GM18508 (cell line): Measurements from ENCODE around the gene ZNF785.
A peak's percentile ranks its signal among the peaks of the same experiment; 100 is the strongest.
"Not testable (repeated sequence)": the region's sequence is repeated elsewhere in the genome, so short reads cannot be mapped to it uniquely, and the experiment has no call there.

Experiments
- ATAC-seq: cut with Tn5 transposase; IDR thresholded peaks from one replicate; pipeline ENCODE4 v1.9.1; 2021; ENCODE audit warnings: moderate number of reproducible peaks; ENCODE audit not compliant: insufficient read depth, unreplicated experiment

Gene ZNF785

DNA sequence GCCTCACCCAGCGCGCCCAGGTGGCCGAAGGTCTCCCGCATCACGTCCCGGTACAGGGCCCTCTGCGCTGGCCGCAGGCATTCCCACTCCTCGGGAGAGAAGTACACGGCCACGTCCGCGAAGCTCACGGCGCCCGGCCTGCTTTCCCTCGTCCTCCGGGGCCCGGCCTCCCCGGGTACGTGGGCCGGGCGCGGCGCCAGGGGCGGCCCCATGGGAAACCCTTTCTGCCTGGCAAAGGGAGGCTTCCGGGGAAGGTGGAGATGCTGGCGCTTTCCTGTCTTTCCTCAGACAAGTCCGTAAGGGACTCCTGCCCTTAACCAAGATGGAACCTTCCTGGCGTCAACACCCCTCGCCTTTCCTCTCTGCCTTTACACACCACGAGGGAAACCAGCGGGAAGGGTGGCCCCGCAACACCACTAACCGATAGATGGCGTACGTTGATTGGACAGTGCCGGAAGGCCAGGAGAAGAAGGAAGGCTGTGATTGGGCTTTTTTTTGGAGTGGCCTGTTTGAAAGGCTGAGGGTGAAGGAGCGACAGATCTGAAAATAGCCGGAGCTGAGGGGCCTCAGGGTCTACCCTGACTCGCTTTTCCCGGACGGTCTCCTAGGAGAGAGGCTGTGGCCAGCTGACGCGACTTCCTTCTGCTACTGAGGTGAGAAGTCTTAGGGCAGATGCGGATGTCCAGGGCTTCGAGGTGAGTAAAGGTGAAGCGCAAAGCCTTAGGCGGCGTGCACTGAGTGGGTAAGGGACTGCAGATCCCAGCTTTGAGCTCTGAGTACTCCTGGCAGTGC lies at the start of gene ZNF785:
ZNF785 (minus strand) TSS at position 298 of the 792 bp plus-strand sequence; CDS start at position 212, 86 bp downstream.
- ATAC-seq: peak; percentile 79

DNA sequence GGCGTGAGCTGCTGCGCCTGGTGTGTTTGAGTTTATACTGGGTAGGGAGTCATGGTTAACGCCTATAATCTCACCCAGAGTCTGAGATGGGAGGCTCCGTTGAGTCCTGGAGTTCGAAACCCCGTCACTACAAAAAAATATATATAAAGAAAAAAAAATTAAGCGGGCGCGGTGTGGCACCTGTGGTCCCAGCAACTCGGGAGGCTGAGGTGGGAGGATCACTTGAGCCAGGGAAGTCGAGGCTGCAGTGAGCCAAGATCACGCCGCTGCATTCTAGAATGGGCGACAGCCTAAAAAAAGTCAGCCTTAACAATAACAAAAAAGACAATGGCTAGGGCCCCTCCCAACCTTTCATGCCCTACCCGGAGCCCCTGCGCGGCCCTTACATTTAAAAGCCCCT lies 48.0 kb upstream of the ZNF785 start:
- no peak for ATAC-seq

DNA sequence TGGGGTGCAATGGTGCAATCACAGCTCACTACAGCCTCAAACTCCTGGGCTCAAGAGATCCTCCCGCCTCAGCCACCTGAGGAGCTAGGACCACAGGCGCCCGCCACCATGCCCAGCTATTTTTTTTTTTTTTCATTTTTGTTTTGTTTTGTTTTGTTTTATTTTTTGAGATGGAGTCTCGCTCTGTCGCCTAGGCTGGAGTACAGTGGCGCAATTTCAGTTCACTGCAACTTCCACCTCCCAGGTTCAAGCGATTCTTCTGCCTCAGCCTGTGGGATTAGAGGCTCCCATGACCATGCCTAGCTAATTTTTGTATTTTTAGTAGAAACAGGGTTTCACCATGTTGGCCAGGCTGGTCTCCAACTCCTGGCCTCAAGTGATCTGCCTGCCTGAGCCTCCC lies 47.0 kb upstream of the ZNF785 start:
- ATAC-seq: not testable (repeated sequence)

DNA sequence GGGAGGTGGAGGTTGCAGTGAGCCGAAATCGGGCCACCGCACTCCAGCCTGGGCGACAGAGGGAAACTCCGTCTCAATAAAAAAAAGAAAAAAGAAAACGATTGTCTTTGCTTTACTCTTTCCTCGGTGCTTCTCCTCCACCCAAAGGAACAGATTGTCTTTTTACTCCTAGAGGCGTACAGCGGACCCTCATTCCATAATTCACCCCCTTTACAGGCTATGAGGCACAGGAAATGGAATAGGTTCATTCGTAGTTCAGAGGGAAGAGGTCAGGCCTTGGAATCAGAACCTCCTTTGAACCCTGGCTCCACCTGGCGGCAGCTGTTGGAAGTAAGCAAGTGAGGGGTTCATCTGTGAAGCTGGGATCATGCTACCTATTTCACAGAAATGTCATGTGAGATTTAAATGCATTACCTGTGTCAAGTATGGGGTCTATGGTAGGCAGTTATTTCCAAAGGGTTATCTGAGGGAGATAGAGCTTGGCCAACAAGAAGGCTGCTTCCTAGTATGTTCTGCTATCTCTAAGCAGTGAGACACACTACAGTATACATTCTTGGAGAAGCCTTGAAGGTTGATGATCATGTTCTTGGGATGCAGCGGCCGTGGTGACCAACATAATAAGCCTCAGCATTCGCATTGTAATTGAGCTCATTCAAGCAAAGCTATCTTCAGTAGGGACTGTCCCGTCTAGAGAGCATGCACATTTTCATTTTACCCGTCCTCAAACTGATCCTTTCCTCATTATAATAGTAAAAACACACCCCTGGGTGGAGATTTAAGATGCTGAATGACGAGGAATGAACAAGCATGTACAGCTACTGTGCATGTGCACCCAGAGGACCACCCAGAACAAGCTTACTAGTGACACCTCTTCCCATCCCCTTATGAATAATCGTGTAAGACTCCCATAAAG lies 43.4 kb upstream of the ZNF785 start:
- ATAC-seq: no peak

DNA sequence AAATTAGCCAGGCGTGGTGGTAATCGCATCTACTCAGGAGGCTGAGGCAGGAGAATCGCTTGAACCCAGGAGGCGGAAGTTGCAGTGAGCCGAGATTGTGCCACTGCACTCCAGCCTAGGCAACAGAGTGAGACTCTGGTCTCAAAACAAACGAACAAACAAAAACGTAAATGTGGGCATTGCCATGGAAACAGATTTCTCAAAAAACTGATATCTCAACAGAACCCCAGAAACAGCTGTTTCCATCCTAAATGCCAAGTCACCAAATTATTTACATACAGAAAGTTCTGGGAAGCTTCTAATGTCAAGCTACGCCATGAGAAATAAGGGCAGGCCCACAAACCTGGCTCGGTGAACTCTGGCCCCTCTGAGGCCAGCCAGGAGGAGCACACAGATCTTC lies 40.7 kb upstream of the ZNF785 start:
- no peak for ATAC-seq

DNA sequence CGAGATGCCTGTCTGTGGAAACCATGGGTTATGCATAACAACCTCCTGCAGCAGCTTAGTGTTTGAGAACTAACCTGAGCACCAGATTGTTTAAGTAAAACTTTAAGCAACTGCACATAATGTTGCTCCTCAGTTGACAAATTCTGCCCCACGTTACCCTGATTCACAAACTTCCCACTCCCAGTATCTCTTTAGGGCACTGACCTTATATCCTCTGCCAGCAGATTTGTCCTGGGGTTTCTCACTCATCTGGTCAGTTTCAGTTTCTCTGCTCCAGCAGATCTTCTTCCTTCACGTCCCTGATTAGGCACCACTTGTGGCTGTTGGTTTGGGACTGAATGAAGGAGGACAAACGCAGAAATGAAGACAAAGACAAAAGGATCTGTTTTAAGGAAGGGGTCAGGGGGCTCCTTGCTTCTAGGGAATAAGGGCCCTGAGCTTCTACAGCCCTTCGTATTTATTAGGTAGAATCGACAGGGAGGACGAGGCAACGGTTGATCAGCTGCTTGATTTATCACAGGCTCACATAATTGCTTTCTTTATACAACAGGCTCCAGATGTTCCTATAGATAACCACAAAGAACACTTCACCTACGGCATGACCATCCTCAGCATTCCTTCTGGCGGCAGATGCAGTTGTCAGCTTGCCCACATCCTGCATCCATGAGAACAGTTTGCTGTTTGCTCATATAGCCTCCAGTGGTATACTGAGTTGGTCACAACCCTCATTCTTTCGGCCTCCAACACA lies 38.2 kb upstream of the ZNF785 start:
- no peak for ATAC-seq

DNA sequence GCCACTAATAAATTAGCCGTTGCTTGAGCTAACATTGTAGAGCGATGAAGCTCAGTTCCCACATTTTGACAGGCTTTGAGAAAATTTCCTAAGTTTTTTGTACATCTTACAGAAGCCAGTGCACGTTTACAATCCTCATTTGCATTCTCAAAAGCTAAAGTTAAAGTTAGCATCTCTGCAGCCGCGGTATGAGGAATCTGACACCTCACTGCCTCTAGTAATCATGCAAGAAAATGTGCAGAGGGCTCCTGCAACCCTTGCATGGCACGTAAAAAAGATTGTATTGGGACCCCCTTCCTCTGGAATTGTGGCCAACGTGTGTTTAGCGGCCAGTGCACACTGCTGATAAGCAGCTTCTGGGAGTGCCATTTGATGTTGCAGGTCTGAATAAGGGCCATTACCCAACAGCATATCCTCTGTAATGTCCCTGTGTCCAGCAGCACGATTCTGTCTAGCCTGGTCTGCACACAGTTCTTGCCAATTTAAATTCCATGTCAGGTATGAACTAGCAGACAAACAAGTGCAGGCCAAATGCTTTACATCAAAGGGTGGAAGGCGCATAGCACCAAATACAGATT lies 37.0 kb upstream of the ZNF785 start:
- ATAC-seq: no peak

DNA sequence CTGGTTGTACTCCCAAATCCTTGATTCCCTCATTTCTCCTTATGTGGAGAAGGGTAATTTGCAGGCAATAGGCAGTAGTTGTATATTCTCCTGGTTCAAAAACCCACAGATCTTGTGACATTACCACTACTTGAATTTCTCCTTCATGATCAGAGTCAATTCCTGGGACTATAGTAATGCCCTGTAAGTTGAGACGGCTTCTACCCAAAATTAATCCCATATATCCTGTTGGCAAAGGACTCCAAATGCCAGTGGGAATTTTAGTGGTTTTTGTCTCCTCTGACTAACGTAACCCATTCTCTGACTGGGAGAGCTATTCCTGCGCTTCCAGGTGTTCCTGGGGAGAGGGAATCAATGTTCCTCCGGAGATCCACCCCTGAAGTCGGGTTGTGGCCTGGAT lies 36.3 kb upstream of the ZNF785 start:
- ATAC-seq: no peak

DNA sequence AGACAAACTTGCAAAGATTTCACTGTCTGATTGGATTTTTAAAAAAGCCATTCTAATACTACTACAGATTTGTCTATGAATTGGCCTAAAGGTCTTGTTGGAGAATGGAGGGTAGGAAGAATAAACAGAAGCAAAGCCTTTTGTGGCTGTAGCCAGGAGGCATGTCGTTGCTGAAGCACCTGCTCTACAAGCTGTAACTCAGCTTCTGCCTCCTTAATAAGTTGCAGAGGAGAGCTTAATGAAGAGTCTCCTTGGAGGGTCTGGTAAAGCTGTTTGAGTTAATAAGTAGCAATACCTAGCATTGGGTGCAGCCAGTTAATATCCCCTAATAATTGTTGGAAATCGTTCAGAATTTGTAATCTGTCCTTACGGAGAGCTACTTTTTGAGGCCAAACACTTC lies 34.7 kb upstream of the ZNF785 start:
- no peak for ATAC-seq

DNA sequence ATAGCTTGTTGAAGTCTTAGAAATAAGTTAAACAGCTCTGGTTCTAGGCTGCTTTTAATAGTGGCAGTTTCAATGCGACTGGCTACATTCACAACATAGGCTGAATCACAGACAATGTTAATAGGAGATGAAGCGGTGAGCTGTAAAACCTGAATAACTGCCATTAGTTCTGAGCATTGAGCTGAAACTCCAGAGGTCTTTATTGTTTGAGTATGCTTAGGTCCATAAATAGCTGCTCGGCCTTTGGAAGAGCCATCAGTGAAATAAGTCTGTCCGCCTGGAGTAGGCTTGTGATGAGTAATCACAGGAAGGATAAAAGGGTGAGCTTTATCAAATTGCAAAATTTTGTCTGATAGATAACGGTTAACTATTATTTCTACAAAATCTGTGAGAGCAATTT lies 34.1 kb upstream of the ZNF785 start:
- ATAC-seq: no peak

DNA sequence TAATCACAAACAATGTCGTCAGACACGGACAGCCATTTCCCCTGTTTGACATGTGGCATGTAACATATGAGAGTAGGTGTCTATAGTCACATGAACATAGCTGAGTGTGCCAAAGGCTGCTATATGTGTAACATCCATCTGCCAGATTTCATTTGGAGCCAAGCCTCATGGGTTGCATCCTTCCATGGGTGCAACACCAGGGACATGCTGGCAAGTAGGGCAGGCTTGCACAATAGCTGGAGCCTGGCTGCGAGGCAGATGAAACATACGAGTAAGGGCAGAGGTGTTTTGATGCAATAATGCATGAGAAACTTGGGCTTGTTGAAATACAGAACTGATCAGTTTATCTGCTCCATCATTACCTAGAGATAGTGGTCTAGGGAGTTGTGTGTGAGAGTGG lies 33.7 kb upstream of the ZNF785 start:
- ATAC-seq: no peak

DNA sequence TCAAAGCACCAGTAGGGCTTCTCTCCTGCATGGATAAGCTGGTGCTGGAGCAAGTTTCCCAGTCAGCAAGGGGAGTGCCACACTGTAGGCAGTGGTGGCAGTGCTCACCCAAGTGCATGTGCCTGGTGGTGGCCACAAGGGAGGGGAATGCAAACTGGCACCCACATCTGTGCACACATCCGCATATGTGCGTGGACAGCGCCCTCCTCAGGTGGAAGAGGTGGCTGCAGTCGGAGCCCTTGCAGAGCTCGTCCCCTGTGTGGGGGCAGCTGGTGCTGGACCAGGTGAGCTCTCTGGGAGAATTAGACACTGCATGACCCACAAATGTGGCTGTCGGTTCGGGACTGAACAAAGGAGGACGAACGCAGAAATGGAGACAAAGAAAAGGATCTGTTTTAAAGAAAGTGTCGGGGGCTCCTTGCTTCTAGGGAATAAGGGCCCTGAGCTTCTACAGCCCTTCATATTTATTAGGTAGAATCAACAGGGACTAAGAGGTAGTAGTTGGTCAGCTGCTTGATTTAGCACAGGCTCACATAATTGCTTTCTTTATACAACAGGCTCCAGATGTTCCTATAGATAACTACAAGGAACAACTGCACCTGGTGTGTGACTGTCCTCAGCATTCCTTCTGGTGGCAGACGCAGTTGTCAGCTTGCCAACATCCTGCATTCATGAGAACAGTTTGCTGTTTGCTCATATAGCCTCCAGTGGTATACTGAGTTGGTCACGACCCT lies 30.0 kb upstream of the ZNF785 start:
- no peak for ATAC-seq

DNA sequence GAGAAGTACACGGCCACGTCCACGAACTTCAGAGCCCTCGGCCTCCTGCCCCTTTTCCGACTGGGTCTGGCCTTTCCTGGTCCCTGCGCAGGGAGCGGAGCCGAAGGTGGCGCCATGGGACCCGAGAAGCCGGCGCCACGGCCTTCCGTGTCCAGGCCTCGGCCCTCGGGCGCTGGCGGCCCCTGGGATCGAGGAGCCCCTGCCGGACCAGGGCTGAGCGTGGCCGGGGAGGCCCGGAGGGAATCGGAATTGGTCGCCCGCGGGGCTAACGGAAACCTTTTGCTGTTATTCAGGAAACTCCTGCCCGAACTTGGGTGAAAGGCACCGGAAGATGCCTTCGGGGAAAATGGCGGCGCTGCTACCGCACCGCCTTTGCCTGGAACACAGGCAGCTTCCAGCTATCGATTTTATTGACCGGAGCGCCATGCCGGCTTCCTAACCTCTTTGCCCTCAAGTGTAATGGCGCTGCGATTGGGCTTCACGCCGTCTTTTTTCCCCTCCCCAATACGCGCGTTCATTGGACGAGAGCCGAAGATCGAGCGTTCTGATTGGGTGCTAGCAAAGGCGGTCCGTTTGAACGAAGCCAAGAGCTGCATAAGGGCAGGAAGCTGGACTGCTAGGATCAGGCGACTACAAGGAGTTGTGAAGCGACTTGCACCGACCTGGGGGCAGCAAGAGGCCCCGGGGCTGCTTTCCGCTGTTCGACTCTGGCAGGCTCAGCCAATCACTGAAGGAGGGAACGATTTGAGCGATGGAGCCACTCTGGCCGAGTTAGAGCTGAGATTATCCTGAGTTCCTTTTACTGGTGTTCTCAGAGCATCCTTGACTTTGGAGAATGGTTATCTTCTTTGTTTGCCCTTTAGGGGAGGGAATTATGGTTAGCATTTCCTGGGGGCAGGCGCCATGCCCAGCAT lies 24.7 kb upstream of the ZNF785 start, which contains the start of gene ZNF689:
ZNF689 (minus strand) TSS at position 464 of the 914 bp plus-strand sequence; CDS start at position 116, 348 bp downstream.
- peak; percentile 64 for ATAC-seq

DNA sequence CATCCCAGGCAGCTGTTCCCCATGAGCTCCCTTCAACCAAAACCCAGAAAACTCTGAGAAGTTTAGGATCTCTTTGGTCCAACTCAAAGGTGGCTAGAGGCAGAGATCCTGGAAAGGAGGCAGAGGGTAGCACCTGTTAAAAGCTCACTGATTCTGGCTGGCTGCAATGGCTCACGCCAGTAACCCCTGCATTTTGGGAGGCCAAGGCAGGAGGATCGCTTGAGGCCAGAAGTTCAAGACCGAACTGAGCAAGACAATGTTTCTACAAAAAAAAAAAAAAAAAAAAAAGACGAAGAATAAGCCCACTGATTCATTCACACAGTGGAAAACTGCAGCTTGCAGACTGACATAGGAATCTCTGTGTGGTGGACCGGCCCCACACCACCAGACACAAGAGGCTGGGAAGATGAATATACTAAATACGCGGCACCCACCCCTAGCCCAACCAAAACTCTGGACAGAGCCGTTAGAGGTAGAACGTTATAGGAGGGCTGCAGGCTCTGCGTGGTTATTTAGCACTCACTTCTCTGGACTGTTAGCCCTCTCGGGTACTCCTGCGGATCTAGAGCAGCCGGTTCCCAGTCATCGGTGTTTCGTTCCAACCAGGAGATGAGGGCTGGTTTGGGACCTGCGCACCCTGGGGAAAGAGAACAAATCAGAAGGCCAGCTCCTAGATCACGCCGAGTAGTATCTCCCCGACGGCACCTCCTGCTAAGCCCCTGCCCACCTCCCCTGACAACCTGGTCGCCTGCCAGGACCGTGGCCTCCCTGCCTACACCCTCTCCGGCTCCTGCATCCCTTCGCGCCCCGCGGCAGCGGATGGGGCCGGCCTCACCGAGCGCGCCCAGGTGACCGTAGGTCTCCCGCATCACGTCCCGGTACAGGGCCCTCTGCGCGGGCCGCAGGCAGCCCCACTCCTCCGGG lies 23.8 kb upstream of the ZNF785 start:
- peak; percentile 9 for ATAC-seq

DNA sequence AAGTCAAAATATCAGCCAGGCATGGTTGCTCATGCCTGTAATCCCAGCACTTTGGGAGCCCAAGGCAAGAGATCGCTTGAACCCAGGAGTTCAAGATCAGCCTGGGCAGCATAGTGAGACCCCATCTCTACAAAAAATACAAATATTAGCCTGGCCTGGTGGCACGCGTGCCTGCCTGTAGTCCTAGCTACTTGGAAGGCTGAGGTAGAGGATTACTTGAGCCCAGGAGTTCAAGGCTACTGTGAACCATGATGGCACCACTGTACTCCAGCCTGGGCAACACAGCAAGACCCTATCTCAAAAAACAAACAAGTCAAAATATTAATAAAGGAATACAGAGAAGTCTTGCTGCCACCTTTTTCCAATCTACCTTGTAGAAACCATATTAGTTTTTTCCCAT lies 20.5 kb upstream of the ZNF785 start:
- no peak for ATAC-seq

DNA sequence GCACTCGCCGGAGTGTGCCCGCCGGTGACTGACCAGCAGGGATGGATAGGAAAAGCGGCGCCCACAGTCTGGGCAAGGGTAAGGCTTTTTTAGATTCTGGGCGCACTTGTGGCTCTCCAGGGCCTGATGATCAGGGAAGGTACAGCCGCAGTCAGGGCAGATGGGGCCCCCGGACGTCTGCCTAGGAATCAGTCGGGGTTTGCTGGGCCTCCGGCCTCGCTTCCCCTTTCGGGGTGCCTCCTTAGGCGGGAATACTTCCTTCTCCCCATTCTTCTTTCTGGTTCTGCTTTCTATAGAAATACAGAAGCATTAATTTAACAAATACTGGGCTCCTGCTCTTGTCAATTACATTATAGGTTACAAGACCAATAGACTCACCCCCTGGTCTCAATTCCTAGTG lies 19.7 kb upstream of the ZNF785 start:
- ATAC-seq: no peak

DNA sequence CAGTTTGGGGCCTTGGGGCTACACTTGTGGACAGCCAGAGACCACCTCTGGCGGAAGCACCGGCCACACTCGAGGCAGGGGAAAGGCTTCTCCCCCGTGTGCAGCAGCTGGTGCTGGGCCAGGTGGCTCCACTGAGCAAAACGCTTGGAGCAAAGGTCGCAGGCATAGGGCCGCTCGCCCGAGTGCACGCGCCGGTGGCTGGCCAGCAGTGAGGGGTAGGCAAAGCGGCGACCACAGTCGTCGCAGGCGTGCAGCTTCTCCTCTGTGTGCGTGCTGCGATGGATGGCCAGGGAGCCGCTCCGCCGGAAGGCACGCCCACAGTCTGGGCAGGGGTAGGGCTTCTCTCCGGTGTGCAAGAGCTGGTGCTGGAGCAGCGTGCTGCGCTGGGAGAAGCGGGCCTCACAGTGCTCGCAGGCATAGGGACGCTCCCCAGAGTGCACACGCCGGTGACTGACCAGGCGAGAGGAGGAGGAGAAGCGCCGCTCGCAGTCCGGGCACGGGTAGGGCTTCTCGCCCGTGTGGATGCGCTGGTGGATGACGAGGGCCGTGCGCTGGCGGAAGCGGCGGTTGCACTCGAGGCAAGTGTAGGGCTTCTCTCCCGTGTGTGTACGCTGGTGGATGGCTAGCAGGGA lies 18.9 kb upstream of the ZNF785 start:
- no peak for ATAC-seq
